ENCODE data around the gene TRIM44.

DNA sequence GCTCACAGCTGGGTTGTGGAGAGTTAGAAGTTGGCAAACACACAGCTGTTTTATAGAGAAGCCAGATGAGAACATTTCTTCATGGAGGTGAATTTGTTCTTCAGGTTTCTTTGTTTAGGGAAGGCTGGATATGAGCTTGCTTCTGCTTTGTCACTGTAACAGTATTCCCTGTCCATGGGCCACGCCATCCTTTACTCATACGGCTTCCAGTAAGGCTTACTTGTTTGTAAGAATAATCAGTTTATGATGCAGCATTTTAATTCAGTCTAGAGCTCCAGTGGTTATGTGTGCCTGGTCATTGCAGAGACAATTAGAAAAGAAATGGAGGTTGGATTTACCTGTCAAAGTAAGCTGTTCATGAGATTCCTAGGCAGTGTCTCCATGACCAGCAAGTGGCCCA, 131.8 kb downstream of the TRIM44 start:
- TF ChIP-seq, protein P1, sequence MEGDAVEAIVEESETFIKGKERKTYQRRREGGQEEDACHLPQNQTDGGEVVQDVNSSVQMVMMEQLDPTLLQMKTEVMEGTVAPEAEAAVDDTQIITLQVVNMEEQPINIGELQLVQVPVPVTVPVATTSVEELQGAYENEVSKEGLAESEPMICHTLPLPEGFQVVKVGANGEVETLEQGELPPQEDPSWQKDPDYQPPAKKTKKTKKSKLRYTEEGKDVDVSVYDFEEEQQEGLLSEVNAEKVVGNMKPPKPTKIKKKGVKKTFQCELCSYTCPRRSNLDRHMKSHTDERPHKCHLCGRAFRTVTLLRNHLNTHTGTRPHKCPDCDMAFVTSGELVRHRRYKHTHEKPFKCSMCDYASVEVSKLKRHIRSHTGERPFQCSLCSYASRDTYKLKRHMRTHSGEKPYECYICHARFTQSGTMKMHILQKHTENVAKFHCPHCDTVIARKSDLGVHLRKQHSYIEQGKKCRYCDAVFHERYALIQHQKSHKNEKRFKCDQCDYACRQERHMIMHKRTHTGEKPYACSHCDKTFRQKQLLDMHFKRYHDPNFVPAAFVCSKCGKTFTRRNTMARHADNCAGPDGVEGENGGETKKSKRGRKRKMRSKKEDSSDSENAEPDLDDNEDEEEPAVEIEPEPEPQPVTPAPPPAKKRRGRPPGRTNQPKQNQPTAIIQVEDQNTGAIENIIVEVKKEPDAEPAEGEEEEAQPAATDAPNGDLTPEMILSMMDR (IDR thresholded peaks at IDR 0.05; ENCODE audit: low read length) = no peak
- TF ChIP-seq EZH2 (IDR thresholded peaks at IDR 0.05; ENCODE audit: borderline replicate concordance, low read length) = no peak

Data from OCI-LY1 (cell line).